ENCODE results near the gene SMPD3. TPM values are rescaled to one million over a fixed set of nuclear protein-coding genes. Genes with fewer than 3 reads are reported as not detected.
A peak's percentile ranks its signal among the peaks of the same experiment; 100 is the strongest.

Gene SMPD3
- total RNA-seq, 1 experiment from 2014 or later, result 0.70 TPM

DNA sequence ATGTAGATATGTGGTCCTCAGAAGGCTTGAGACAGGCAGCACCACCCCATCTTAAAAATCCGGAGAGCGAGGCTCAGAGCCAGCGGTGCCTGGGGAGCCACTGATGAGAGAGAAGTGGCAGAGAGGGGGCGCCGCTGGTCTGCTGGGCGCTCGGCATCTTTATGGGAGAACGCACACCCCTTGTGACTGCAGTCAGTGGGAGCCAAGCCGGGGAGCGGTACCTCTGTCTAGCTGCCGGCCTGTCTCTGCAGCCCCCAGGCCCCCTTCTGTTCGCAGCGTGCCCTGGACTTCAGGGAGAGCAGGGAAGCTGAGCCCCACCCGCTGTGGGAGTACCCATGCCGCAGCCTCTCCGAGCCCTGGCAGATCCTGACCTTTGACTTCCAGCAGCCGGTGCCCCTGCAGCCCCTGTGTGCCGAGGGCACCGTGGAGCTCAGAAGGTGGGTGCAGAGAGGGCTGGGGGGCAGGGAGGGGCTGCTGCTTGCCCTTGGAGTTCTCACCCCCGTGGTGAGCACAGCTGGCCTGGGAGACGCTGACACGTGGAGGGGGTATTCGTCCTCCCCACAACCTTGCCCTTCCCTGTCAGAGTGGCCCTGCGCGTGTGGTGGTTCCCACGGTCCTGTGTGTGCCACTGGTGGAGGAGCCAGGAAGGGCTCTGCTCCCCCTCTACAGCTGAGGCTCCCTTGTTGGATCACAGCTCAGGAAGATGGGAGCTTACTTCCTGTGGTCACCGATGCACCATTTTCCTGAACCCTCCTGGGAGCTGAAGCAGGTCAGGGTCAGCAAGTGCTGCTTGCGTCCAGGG, 92.7 kb downstream of the SMPD3 start:
- no peak overlapping the region for H2BK12ac ChIP-seq (ENCODE audit: insufficient read length, low read depth, low read length)
- H2BK15ac ChIP-seq (ENCODE audit: low read depth, low read length), result no peak overlapping the region
- no peaks in the 10 kb centered on the region for H4K20me1 ChIP-seq (ENCODE audit: control insufficient read depth, insufficient read depth, insufficient read length)
- WGBS (ENCODE audit: extremely low coverage, insufficient read length, low lambda C conversion rate), result no CpG with 5 or more reads among the region's 28 CpGs
- no peak overlapping the region for H3K4ac ChIP-seq (ENCODE audit: low read depth, low read length)
- Mint-ChIP-seq H3K27me3 (ENCODE audit: low read depth) (no peaks in the 10 kb centered on the region), H3K4me1 (0 out of 4 replicates have a peak, but pooled peaks cover 0 to 5% of the 10 kb centered on the region in 2 experiments), H3K9me3 (no peaks in the 10 kb centered on the region), H3K4me3 (no peak overlapping the region), H3K27ac (peak overlapping the region in 1 of 3 experiments; percentile 76; a peak in 1 of 7 replicates), H3K36me3 (ENCODE audit: insufficient read depth in 1 of 3, low read depth in 3 of 3) (peaks cover 9 to 53% (median 52%) of the 10 kb centered on the region in 3 experiments; a peak in 6 of 7 replicates)
- H2BK5ac ChIP-seq (ENCODE audit: insufficient read length, low read length), result no peak overlapping the region
- no peak overlapping the region for H3K23ac ChIP-seq (ENCODE audit: insufficient read length, low read depth, low read length)
- H2AK5ac ChIP-seq (ENCODE audit: insufficient read length, low read length), result no peak overlapping the region
- no peak overlapping the region for H3T11ph ChIP-seq (ENCODE audit: low read length)
- H3K56ac ChIP-seq (ENCODE audit: insufficient read length, low read depth, low read length), result no peak overlapping the region
- DNase-seq, result no peak
- no peaks in the 10 kb centered on the region for H3K23me2 ChIP-seq (ENCODE audit: insufficient read length, low read depth, low read length, poor library complexity, severe bottlenecking)
- no peak overlapping the region for H2BK120ac ChIP-seq (ENCODE audit: low read depth, low read length, poor library complexity, severe bottlenecking)
- no peaks in the 10 kb centered on the region for H3K27me3 ChIP-seq (ENCODE audit: insufficient read depth, low read length)
- no peak overlapping the region for H3K14ac ChIP-seq (ENCODE audit: insufficient read depth, low read length)
- H3K9me3 ChIP-seq (ENCODE audit: control insufficient read depth, low read depth, low read length), result no peaks in the 10 kb centered on the region
- no peak overlapping the region for H3K18ac ChIP-seq (ENCODE audit: insufficient read length, low read depth, low read length)
- H4K91ac ChIP-seq (ENCODE audit: insufficient read length, low read depth, low read length), result no peak overlapping the region
- no peak overlapping the region for H3K4me2 ChIP-seq (ENCODE audit: insufficient read depth, insufficient read length, low read length)
- H2AFZ ChIP-seq (ENCODE audit: low read length), result no peak overlapping the region
- H2BK20ac ChIP-seq (ENCODE audit: low read depth, low read length, poor library complexity, severe bottlenecking), result no peak overlapping the region
- no peak overlapping the region for H3K9ac ChIP-seq (ENCODE audit: extremely low read depth, insufficient read length, low read length)
- no peaks in the 10 kb centered on the region for H3K4me1 ChIP-seq (ENCODE audit: insufficient read depth, low read length)
- TF ChIP-seq CTCF (conservative IDR thresholded peaks at IDR 0.05), result peak; percentile 65
- H4K5ac ChIP-seq (ENCODE audit: insufficient read length, low read depth, low read length), result no peak overlapping the region
- H3K79me1 ChIP-seq (ENCODE audit: insufficient read depth, low read depth, low read length, poor library complexity, severe bottlenecking), result no peaks in the 10 kb centered on the region
- no peak overlapping the region for H4K8ac ChIP-seq (replicated peaks; ENCODE audit: insufficient read length, low read depth, low read length)
- no peaks in the 10 kb centered on the region for H3K79me2 ChIP-seq (ENCODE audit: insufficient read depth, low read length)
- no peak overlapping the region for H3K27ac ChIP-seq (ENCODE audit: insufficient read length, low read depth, low read length)
